Right lobe of liver (tissue), 4 donors: ENCODE measurements around the gene ROCK2.

Source experiments
- POLR2A ChIP-seq: fragments of 450-650 bp; IDR thresholded peaks from one replicate; pipeline ENCODE4 v1.6.1; 2017; ENCODE audit warnings: antibody characterized with exemption, mild to moderate bottlenecking
- TF ChIP-seq, protein P1 (sequence below), 4 donors: fragments of 200-600 bp in 3 of 4; fragments of 450-650 bp in 1 of 4; IDR thresholded peaks; one replicate each; pipeline versions ENCODE4 v1.5.1 to v1.8.0; 2016 to 2022; ENCODE audit warnings: antibody characterized with exemption in 4 of 4, mild to moderate bottlenecking in 2 of 4
- donor health status: DM: no; HTN: no; CAD: no.
- donor health status: DM: no; HTN: no; CAD: no.
- donor health status: DM: no; HTN: yes; CAD: no.

DNA sequence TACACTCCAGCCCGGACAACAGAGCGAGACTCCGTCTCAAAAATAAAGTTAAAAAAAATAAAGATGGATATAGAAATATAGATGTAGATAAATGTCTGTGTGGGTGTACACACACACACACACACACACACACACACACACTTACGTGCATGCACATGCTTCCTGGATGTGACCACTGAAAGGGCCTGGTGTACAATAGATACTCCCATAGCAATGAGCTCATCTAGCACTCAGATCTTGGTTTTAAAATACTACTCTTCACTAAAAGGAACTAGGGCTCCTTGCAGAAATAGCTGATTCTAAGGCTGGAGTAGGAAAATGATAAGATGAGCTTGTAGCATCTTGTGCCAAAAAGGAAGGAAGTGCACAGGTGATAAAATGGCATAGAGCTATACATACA, 39.1 kb downstream of the ROCK2 start:
- TF ChIP-seq, protein P1, sequence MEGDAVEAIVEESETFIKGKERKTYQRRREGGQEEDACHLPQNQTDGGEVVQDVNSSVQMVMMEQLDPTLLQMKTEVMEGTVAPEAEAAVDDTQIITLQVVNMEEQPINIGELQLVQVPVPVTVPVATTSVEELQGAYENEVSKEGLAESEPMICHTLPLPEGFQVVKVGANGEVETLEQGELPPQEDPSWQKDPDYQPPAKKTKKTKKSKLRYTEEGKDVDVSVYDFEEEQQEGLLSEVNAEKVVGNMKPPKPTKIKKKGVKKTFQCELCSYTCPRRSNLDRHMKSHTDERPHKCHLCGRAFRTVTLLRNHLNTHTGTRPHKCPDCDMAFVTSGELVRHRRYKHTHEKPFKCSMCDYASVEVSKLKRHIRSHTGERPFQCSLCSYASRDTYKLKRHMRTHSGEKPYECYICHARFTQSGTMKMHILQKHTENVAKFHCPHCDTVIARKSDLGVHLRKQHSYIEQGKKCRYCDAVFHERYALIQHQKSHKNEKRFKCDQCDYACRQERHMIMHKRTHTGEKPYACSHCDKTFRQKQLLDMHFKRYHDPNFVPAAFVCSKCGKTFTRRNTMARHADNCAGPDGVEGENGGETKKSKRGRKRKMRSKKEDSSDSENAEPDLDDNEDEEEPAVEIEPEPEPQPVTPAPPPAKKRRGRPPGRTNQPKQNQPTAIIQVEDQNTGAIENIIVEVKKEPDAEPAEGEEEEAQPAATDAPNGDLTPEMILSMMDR (IDR thresholded peaks at IDR 0.05), result no peak
- TF ChIP-seq POLR2A, result no peak
